OCI-LY3 (cell line): ENCODE measurements around the gene SLC17A2.

Source experiments
- CTCF ChIP-seq: fragments of 200-600, 300-600 bp; sonication (generic); IDR thresholded peaks from 2 replicates; pipeline ENCODE4 v1.5.1; 2014; ENCODE audit warnings: antibody characterized with exemption, low read length, low read depth
- EZH2phosphoT487 ChIP-seq: fragments of 200-600 bp; shearing (Covaris generic); IDR thresholded peaks from 2 replicates; pipeline ENCODE4 v1.6.1; 2018; ENCODE audit warnings: antibody characterized with exemption, mixed run types, low read depth

GRCh38 chr6:25895771-25896170 lies 34.7 kb downstream of the SLC17A2 start:
- TF ChIP-seq CTCF (no peak), EZH2phosphoT487 (no peak)
